ENCODE data around the gene YAF2.

DNA sequence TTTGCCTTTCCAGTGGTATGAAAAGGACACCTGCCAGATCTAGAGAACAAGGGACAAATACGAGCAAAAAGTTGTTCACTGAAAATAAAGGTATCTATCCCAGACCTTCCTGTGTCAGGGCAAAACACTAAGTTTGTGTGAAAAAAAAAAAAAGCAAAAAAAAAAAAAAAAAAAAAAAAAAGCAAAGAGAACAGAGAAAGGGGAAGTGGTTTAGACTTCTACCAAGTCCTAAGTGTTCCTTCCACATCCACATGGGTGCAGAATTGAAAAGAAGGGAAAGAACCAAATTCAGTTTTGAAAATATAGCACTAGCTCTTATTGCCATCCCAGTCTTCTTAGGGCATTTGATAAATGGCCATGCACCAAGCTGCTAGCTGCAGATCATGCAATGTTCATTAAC, 46.1 kb upstream of the YAF2 start:
- TF ChIP-seq, protein P1, sequence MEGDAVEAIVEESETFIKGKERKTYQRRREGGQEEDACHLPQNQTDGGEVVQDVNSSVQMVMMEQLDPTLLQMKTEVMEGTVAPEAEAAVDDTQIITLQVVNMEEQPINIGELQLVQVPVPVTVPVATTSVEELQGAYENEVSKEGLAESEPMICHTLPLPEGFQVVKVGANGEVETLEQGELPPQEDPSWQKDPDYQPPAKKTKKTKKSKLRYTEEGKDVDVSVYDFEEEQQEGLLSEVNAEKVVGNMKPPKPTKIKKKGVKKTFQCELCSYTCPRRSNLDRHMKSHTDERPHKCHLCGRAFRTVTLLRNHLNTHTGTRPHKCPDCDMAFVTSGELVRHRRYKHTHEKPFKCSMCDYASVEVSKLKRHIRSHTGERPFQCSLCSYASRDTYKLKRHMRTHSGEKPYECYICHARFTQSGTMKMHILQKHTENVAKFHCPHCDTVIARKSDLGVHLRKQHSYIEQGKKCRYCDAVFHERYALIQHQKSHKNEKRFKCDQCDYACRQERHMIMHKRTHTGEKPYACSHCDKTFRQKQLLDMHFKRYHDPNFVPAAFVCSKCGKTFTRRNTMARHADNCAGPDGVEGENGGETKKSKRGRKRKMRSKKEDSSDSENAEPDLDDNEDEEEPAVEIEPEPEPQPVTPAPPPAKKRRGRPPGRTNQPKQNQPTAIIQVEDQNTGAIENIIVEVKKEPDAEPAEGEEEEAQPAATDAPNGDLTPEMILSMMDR (IDR thresholded peaks at IDR 0.05): no peak
- no peak for TF ChIP-seq EZH2 (IDR thresholded peaks at IDR 0.05)
